ENCODE measurements around the gene LCE7A.

Gene LCE7A

DNA sequence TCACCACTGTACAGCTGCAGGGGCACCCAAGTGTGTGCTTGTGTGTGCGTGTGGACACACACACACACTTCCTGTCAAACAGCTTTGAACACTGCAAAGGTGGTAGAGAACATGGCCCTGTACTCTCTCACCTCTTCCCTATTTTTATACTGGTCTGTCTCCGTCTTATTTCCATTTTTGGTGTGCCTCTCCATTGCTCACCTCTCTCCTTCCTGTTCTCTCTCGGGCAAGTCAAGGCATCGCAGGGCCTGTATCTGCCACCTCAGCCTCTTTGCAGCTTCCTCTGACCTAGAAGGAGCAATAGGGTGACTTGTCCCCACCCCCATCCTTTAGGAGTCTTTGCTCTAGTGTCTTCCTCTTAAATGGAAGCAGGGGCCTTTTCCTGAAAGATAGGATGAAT is 20.5 kb downstream of the LCE7A start:
- DNase-seq (ENCODE audit: low read depth): no peak

DNA sequence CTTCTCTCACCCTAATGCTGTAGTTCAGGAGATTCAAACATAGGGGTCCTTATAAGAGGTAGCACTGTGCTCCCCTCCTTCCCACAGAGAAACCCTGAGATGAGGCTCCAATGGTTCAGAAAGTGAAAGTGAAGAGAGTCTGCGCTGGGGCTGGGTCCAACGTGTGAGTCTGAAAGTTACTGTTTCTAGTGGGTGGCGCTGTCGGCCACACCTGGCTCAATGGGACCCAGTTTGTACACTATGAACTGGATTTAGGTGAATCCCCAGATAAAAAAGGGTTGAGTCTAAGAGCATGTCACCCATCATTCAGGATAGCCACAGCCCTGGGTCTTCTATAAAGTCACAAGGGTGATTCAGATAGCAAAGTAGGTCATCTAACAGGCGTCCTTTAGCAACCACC is 21.1 kb downstream of the LCE7A start:
- no peak for DNase-seq (ENCODE audit: low read depth)

DNA sequence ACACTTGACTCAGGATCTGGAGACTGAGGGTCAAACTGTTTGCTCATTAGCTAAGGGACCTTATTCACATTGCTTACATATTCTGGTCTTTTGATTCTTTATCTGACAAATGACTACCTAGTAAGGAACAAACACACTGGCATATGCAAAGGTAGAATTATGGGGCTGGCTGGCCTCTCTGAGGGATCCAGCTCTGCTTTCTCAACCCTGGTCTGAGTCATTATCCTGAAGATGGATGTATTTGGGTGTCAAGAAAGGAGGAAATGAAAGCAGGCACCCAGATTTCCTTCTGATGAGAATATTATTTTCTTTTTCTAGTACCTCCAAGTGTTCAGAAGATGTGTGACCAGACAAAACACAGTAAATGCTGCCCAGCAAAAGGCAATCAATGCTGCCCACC is 24.3 kb downstream of the LCE7A start:
- no peak for DNase-seq (ENCODE audit: low read depth)

DNA sequence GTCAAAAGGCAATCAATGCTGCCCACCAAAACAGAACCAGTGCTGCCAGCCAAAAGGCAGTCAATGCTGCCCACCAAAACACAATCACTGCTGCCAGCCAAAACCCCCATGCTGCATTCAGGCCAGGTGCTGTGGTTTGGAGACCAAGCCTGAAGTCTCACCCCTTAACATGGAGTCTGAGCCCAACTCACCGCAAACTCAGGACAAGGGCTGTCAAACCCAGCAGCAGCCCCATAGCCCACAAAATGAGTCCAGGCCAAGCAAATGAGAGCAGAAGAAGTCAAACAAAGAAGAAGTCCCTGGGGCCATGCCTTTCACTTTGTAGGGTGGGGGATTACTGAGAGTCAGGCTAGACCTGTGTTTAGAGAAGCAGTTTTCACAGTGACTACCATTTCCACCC is 24.7 kb downstream of the LCE7A start:
- DNase-seq (ENCODE audit: low read depth): no peak

DNA sequence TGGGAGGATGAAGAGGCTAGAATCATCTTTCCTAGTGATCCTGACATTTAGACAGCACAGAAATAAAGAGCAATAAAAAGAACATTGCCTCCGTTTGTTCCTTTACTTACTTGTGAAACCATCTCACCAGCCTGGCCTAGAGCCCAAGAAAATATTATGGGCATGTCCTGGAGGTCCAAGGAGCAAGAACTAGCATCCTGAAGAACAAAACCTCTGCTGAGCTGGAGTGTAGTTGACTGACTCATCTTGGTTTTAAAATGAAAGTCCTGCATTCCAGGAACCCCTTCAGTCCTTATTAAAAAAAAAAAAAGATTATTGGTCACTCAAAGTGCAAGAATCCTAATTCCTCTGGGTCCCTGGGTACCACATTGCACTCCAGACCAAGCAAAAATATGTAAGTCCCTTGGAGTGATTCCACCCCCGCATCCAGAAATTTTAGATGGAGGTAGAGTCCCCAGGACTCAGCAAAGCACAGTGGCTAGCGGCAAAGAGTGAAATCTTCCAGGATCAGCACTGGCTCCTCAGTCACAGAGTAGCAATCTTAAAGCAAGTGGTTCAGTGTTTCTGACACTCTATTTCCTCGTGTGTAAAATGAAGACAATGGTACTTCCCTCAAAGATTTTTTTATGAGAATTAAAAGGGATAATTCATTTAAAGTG is 25.3 kb downstream of the LCE7A start:
- DNase-seq (ENCODE audit: low read depth): no peak

DNA sequence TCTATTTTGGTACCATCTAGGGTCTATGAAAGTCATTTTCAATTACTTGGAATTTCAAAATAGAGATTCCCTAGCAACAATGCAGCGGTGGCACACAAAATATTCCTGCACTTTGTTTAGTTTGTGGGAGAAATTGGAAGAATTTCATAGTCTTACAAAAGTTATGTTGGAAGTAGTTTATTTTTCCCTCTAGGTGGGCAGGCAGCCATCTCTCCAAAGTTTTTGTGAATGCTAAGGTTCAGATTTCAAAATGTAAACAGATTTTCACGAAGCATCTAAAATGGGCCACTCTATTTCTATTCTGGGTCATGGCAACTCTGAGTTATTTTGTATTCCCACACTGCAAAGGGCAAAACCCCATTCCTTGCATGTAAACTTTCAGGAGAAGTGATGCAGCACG is 26.3 kb downstream of the LCE7A start:
- DNase-seq (ENCODE audit: low read depth): no peak

DNA sequence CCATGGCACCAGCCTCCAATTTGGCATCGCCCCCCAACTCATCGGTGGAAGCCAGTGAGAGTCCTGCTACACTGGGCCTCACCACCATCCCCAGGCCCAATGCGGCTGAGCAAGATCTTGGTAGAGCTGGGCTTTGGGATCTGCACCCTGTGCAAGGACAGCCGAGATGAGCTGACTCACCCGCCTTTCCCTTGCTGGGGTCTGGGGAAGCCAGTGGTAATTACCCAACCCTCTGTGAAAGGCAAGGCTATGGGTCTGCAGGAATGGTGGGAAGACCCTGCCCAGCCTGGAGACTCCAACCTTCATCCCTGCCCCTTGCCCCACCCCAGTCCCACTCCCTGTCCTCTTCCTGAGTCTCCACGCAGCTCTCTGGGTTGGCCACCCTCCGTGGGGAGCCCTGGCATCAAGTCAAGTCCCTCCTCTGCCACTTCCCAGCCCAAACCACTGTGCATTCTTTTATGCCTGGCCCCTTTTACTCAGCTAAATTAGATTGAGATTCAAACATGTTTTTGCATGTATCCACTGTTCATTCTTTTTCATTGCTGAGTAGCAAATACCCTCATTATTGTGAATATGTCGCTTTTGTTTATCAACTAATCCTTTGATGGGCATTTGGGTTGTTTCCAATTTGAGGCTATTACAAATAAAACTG is 27.1 kb downstream of the LCE7A start:
- no peak for DNase-seq (ENCODE audit: low read depth)

DNA sequence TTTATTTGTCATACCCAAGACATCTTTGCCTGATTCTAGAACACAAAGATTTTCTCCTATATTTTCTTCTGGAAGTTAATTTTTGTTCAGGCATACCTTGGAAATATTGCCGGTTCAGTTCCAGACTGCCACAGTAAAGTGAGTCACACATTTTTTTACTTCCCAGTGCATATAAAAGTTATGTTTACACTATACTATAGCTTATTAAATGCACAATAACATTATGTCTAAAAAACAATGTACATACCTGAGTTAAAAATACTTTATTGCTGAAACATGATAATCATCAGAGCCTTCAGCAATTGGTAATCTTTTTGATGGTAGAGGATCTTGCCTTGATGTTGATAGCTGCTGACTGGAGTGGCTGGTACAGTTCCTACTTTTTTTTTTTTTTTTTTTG is 28.3 kb downstream of the LCE7A start:
- no peak for DNase-seq (ENCODE audit: low read depth)

DNA sequence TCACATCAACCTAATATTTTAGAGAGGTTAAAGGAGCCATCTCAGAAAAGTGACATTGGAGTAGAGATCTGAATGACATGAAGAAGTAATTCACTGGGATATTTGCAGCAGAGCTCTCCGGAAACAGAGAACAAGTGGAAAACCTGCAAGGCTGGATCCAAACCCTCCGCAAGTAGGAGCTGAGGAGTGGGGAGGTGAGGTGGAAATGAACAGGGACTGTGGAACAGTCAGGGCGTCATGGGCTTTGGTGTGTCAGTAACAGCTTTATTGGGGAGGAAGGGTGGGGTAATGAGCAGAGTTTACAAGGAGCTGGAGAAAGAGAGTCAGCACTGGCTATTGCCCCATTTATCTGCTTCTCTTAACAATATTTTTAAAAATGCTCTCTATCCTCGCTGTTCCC is 39.2 kb downstream of the LCE7A start:
- no peak for DNase-seq (ENCODE audit: low read depth)

DNA sequence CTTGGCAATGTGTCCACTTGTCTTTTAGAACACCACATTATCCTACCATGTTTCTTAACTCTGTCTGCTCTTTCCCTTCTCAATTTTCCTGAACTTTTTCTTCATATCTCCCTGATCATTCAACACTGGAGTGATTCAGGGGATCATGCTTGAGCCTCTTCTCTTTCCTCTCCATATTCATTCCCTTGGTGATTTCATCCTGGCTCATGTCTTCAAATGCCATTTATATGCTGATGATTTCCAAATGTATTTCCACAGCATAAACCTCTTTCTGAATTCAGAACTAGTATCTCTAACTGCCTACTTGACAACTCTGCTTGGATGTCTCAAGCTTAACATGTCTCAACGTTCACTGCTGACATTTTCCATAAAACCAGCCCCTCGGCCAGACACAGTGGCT is 40.1 kb downstream of the LCE7A start:
- DNase-seq (ENCODE audit: low read depth): no peak

DNA sequence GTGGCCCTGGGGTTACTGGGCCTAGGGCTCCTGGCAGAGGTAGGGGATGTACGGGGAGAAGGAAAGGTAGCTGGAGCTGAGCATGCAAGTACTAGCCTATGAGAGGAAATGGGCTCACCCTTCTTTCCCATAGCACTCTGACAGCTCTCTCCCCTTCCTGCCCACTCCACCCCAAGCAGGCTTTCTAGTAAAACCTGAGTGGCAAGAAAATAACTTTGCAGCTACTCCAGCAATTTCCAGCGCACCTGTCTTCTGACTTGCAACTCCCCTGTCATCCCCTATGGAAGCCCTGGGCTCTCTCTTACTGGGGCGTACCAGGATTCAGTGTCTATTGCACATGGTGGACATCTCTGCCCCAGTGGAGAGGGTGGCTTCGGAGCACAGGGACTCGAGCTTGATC is 41.8 kb downstream of the LCE7A start:
- no peak for DNase-seq (ENCODE audit: low read depth)

DNA sequence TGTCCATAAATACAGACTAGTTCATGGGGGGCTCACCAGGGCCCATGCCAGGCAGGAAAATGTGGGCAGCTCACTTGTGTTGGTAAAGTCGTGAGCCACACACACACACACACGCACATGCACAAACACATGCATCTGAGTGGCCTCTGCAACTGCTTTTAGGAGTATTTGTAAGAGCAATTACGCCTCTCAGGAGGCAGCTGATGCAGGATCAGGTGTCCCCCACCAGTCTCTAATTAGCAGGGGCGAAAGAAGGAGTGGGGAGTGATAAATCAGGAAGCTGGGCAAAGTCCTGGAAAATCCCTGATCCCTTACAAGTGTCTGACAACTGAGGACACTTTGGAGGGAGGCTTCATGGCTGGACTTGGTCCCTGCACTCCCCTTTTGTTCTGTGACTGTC is 42.8 kb downstream of the LCE7A start:
- no peak for DNase-seq (ENCODE audit: low read depth)

DNA sequence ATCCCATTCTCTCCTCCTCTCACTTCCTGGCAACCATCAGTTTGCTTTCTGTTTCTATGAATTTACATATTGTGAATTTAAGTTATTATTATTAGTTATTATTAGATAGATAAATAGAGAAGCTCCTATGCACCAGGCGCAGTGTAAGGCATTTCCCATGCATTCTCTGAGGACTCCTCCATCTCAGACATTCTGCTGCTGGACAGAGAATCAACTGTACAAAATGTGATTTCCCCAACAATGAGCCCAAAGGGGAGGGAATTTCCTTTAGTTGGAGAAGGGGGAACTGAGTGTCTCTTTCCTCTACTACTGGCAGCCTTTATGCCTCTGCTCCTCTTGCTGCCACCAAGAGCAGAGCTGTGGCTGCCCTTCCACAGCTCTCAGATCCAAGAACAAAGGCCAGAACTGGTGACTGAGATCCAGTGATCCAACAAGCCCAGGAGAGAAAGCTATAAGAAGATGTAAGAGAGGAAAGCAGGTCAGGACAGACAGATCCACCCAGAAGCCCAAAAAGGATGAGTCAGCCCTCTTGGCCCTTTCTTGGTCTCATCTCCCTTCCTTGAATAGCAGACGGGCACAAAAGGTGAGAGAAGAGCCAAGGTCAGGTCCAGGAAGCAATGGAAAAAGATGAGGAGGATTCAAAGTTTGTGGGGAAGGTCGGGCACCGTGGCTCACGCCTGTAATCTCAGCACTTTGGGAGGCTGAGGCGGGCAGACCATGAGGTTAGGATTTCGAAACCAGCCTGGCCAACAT is 45.1 kb downstream of the LCE7A start:
- no peak for DNase-seq (ENCODE audit: low read depth)

DNA sequence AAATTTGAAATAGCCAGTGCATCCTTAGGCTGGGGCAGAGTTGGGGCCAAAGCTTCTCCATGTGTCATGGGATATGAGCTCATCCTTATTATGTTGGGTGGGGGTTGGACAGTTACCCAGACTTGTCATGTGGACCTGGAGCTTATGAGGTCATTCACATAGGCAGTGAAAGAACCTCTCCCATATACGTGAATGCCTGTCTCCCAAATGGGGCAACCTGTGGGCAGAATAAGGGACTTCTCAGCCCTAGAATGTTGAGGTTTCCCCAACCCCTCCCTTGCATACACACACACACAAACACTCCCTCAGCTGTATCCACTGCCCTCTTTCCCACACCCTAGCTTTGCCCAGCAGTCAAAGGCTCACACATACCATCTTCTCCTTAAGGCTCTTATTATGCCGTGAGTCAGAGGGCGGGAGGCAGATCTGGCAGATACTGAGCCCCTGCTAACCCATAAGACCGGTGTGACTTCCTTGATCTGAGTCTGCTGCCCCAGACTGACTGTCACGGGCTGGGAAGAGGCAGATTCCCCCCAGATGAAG is 46.3 kb downstream of the LCE7A start:
- no peak for DNase-seq (ENCODE audit: low read depth)

DNA sequence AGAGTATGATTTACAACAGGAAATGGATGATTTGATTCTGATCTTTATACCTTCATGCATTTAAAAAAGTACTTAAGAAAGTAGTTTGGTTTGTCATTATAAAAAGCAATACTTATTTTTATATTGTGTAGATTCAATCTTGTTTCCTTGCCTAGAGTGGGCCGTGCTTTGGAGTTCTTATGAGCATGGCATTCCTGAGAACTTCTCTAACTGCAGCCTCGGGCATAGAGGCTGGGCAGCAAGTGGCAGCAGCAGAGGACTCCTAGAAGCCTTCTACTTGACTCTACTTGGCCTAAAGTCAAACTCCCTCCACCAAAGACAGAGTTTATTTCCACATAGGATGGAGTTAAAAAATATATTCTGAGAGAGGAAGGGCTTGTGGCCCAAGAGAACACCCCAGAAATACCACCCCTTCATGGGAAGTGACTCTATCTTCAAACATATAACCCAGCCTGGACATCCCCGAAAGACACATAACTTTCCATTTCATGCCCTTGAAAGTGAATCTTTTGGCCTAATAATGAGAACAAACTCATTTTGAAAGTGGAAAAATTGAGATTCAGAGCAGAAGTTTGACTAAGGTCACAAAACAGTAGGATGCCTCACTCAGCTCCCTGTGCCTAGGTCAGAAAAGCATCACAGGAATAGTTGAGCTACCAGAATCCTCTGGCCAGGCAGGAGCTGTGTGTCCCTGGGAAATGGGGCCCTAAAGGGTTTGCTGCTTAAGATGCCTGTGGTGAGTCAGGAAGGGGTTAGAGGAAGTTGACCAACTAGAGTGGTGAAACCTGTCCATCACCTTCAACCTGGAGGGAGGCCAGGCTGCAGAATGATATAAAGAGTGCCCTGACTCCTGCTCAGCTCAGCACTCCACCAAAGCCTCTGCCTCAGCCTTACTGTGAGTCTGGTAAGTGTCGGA is 48.1 kb downstream of the LCE7A start, which contains the start of gene IVL:
Gene IVL (plus strand): TSS at position 861 of the 916 bp plus-strand sequence. CDS start 1,252 bp downstream, outside the sequence.
- DNase-seq (ENCODE audit: low read depth): no peak

DNA sequence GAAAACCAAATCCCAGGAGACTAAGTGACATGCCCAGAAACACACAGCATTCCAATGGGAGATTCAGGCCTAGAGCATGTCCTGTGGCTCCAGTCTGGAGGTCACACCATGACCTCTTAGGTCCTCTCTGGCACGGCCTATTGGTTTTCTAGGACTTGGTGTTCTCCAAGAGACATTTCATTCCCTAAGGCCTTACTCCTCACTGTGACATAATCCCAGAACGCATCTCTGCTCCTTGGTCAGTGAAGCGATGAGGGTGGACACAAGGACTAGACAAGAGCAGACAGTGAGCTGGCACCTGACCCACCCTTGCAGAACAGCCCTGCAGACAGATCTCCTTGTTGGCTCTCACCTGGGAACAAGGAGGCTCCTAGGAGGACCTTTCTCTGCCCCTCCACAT is 49.4 kb downstream of the LCE7A start:
- DNase-seq (ENCODE audit: low read depth): no peak
